Hepatocyte (in vitro differentiated cells): ENCODE results near the gene TNNC2.

Experiments used
- CTCF ChIP-seq: fragments of 200-600 bp; sonication (generic); IDR thresholded peaks from 2 replicates; pipeline ENCODE4 v1.5.1; 2016; ENCODE audit warnings: antibody characterized with exemption, mild to moderate bottlenecking; ENCODE audit not compliant: poor library complexity
- EZH2 ChIP-seq: fragments of 200-600 bp; sonication (generic); IDR thresholded peaks from 2 replicates; pipeline ENCODE4 v1.6.1; 2016; ENCODE audit warnings: antibody characterized with exemption, mild to moderate bottlenecking, borderline replicate concordance

- TF ChIP-seq CTCF (no peak), EZH2 (no peak)
Observed at GRCh38 chr20:45779011-45779915, 47.8 kb downstream of the TNNC2 start.
